Measurements from ENCODE around the gene CEND1.
A peak's percentile ranks its signal among the peaks of the same experiment; 100 is the strongest.

The CEND1 gene

GRCh38 chr11:831961-832528 is 42.2 kb upstream of the CEND1 start:
- ChIA-PET POLR2A (interaction anchor here (1.2 to 6.2 kb wide), 3 partner anchors 10 to 12 kb away, joined by 5 to 35 read pairs (median 7); partner anchors contain the start of genes PNPLA2, POLR2L and TSPAN4), CTCF (interaction anchor here (1.2 to 2.8 kb wide), 4 partner anchors 13 to 105 kb away, joined by 3 to 8 read pairs (median 3); partner anchors contain the start of gene PNPLA2)
- no peak for TF ChIP-seq CTCF (IDR thresholded peaks at IDR 0.05; ENCODE audit: control extremely low read depth, extremely low read depth, low read depth, missing control alignments)
- no peak for DNase-seq (ENCODE audit: extremely low spot score)

- POLR2A ChIA-PET, result interaction anchor here (6.2 kb wide), 1 partner anchor 12 kb away, joined by 35 read pairs; the partner anchor contains the start of gene PNPLA2
- TF ChIP-seq CTCF (IDR thresholded peaks at IDR 0.05; ENCODE audit: control extremely low read depth, extremely low read depth, low read depth, missing control alignments), result no peak
- CTCF ChIA-PET, result interaction anchor here (1.1 to 2.8 kb wide), 4 partner anchors 12 to 104 kb away, joined by 3 to 8 read pairs (median 3); partner anchors contain the start of gene TSPAN4
- no peak for DNase-seq (ENCODE audit: extremely low spot score)
These were observed 41.4 kb upstream of the CEND1 start for GRCh38 chr11:831118-831864.

GRCh38 chr11:830295-831117 is 40.6 kb upstream of the CEND1 start:
- no peak for TF ChIP-seq CTCF (IDR thresholded peaks at IDR 0.05; ENCODE audit: control extremely low read depth, extremely low read depth, low read depth, missing control alignments)
- CTCF ChIA-PET, result interaction anchor here (1.1 to 2.8 kb wide), 4 partner anchors 13 to 104 kb away, joined by 3 to 8 read pairs (median 3); partner anchors contain the start of gene TSPAN4
- POLR2A ChIA-PET, result interaction anchor here (1.2 to 6.2 kb wide), 2 partner anchors 11 to 21 kb away, joined by 3 to 35 read pairs; partner anchors contain the start of genes PNPLA2 and RPLP2

GRCh38 chr11:829847-830294 is 40.0 kb upstream of the CEND1 start:
- no peak for TF ChIP-seq CTCF (IDR thresholded peaks at IDR 0.05; ENCODE audit: control extremely low read depth, extremely low read depth, low read depth, missing control alignments)
- no peak for DNase-seq (ENCODE audit: extremely low spot score)
- ChIA-PET CTCF (interaction anchor here (1.4 to 2.9 kb wide), 3 partner anchors 11 to 47 kb away, joined by 4 to 11 read pairs (median 8); partner anchors contain the start of gene PNPLA2), POLR2A (interaction anchor here (0.6 to 6.2 kb wide), 4 partner anchors 10 to 37 kb away, joined by 3 to 35 read pairs (median 4); partner anchors contain the start of genes PNPLA2 and RPLP2)

More at GRCh38 chr11:830295-831117, 40.6 kb upstream of the CEND1 start:
- DNase-seq (ENCODE audit: extremely low spot score), result peak; percentile 82

- DNase-seq (ENCODE audit: extremely low spot score), result no peak
- CTCF ChIA-PET, result interaction anchor here (1.4 to 2.9 kb wide), 3 partner anchors 10 to 46 kb away, joined by 4 to 11 read pairs (median 8); partner anchors contain the start of gene PNPLA2
- POLR2A ChIA-PET, result interaction anchor here (0.6 to 6.2 kb wide), 4 partner anchors 10 to 38 kb away, joined by 3 to 35 read pairs (median 4); partner anchors contain the start of genes PNPLA2 and RPLP2
- TF ChIP-seq CTCF (IDR thresholded peaks at IDR 0.05; ENCODE audit: control extremely low read depth, extremely low read depth, low read depth, missing control alignments), result no peak
These were observed 39.4 kb upstream of the CEND1 start for GRCh38 chr11:829176-829846.

All from GM10248 (cell line).